K562 (cell line): ENCODE results near the gene CSF1R. TPM values are rescaled to one million over a fixed set of nuclear protein-coding genes. Genes with fewer than 3 reads are reported as not detected.
A peak's percentile ranks its signal among the peaks of the same experiment; 100 is the strongest.

Source experiments
- ARHGAP35 ChIP-seq: fragments of 450-650 bp; IDR thresholded peaks from 2 replicates; pipeline ENCODE4 v1.6.1; 2018; ENCODE audit not compliant: partially characterized antibody
- ATF1 ChIP-seq, 2 experiments: fragments of 450-650 bp in 1 of 2; IDR thresholded peaks; 2 replicates each; pipeline ENCODE4 v1.6.1; 2016; ENCODE audit warnings: missing compliant biosample characterization in 1 of 2, missing genetic modification characterization in 1 of 2
- ATF4 ChIP-seq: fragments of 450-650 bp; formaldehyde crosslinking; IDR thresholded peaks from 2 replicates; pipeline ENCODE4 v1.4.0; 2022; ENCODE audit warnings: mild to moderate bottlenecking, moderate library complexity
- CBX3 ChIP-seq, 2 experiments: IDR thresholded peaks; 1 replicate in 1 of 2; 2 replicates in 1 of 2; pipeline ENCODE4 v1.6.1; 2012; ENCODE audit warnings: inconsistent platforms in 2 of 2, low read length in 2 of 2, borderline replicate concordance in 1 of 2, control low read depth in 1 of 2
- CTBP1 ChIP-seq: fragments of 450-650 bp; IDR thresholded peaks from 2 replicates; pipeline ENCODE4 v1.6.1; 2016; ENCODE audit warnings: borderline replicate concordance
- EP400 ChIP-seq: fragments of 450-650 bp; IDR thresholded peaks from 2 replicates; pipeline ENCODE4 v1.6.1; 2017; ENCODE audit warnings: antibody characterized with exemption, mild to moderate bottlenecking, moderate library complexity
- EWSR1 ChIP-seq: fragments of 450-650 bp; IDR thresholded peaks from 2 replicates; pipeline ENCODE4 v1.6.1; 2018; ENCODE audit warnings: borderline replicate concordance, mild to moderate bottlenecking, low read depth, moderate library complexity; ENCODE audit not compliant: partially characterized antibody
- FOXK2 ChIP-seq, 2 experiments: fragments of 450-650 bp; IDR thresholded peaks in 1 of 2; conservative IDR thresholded peaks in 1 of 2; 2 replicates each; pipeline ENCODE4 v1.6.1; 2016; ENCODE audit warnings: low read depth in 2 of 2, mild to moderate bottlenecking in 1 of 2
- HOXB6 ChIP-seq: fragments of 250-450 bp; sonication (Bioruptor Pico); IDR thresholded peaks from 2 replicates; pipeline ENCODE4 v1.5.1; 2022; ENCODE audit warnings: mild to moderate bottlenecking, borderline replicate concordance
- KAT7 ChIP-seq: sonication (generic); formaldehyde crosslinking; IDR thresholded peaks from 2 replicates; pipeline ENCODE4 v1.8.0; 2022; ENCODE audit warnings: missing genetic modification reagents, mild to moderate bottlenecking, borderline replicate concordance
- L3MBTL2 ChIP-seq: fragments of 450-650 bp; IDR thresholded peaks from 2 replicates; pipeline ENCODE4 v1.6.1; 2016; ENCODE audit warnings: mild to moderate bottlenecking, moderate library complexity
- MCM5 ChIP-seq: fragments of 450-650 bp; IDR thresholded peaks from 2 replicates; pipeline ENCODE4 v1.6.1; 2016; ENCODE audit warnings: low read depth
- MYC ChIP-seq, 2 experiments: fragments of 250-450 bp in 1 of 2; sonication (Bioruptor Pico) in 1 of 2; IDR thresholded peaks; 2 replicates each; pipeline versions ENCODE4 v1.5.1 to v1.6.1; 2012 to 2021; ENCODE audit warnings: low read depth in 2 of 2, borderline replicate concordance in 1 of 2, improper control_type of control experiment in 1 of 2, low read length in 1 of 2, mild to moderate bottlenecking in 1 of 2, moderate library complexity in 1 of 2
- POLR2H ChIP-seq: IDR thresholded peaks from 2 replicates; pipeline ENCODE4 v1.6.1; 2016; ENCODE audit warnings: missing genetic modification characterization, low read depth, mild to moderate bottlenecking, control low read depth, missing compliant biosample characterization, moderate library complexity
- SNIP1 ChIP-seq: fragments of 450-650 bp; IDR thresholded peaks from 2 replicates; pipeline ENCODE4 v1.7.1; 2017; ENCODE audit warnings: low read depth, mild to moderate bottlenecking
- TFAM ChIP-seq: fragments of 250-450 bp; sonication (Bioruptor Pico); conservative IDR thresholded peaks from 2 replicates; pipeline ENCODE4 v1.5.0; 2021; ENCODE audit warnings: mild to moderate bottlenecking, moderate library complexity
- U2AF2 ChIP-seq: fragments of 200-400 bp; formaldehyde crosslinking; optimal IDR thresholded peaks from 2 replicates; pipeline ENCODE3; 2017; ENCODE audit warnings: low read depth, mild to moderate bottlenecking, low read length
- ZBTB1 ChIP-seq: sonication (generic); formaldehyde crosslinking; IDR thresholded peaks from 2 replicates; pipeline ENCODE4 v1.8.1; 2023; ENCODE audit warnings: missing genetic modification reagents, low read depth, mild to moderate bottlenecking, borderline replicate concordance
- ZNF175 ChIP-seq: fragments of 200-800 bp; sonication (Bioruptor generic); IDR thresholded peaks from 2 replicates; pipeline ENCODE4 v1.6.1; 2016; ENCODE audit warnings: low read depth, mild to moderate bottlenecking, missing genetic modification characterization, missing compliant biosample characterization
- ZNF444 ChIP-seq: fragments of 250-450 bp; sonication (Bioruptor Pico); IDR thresholded peaks from 2 replicates; pipeline ENCODE4 v1.4.0; 2020; ENCODE audit warnings: mild to moderate bottlenecking, moderate library complexity
- ZNF584 ChIP-seq: fragments of 200-800 bp; sonication (Bioruptor generic); IDR thresholded peaks from 2 replicates; pipeline ENCODE4 v1.6.1; 2016; ENCODE audit warnings: low read depth, mild to moderate bottlenecking, missing genetic modification characterization, missing compliant biosample characterization
- ZSCAN32 ChIP-seq: fragments of 450-650 bp; formaldehyde crosslinking; IDR thresholded peaks from 2 replicates; pipeline ENCODE4 v1.4.0; 2020; ENCODE audit warnings: mild to moderate bottlenecking, moderate library complexity
- polyA plus RNA-seq, 8 experiments: library from polyadenylated mRNA; depleted of rRNA in 4 of 8; stranded (reverse) in 5 of 8; unstranded in 3 of 8; fragments of >200 nt; fragmentation: Nextera tagmentation in 2 of 8; fragmentation: Illumina TruSeq in 1 of 8; extraction: Ambion mirVana in 2 of 8; extraction: Trizol in 1 of 8; gene quantifications; 2 replicates each; pipeline versions ENCODE4 v1.2.1 to v1.2.3, GENCODE V29; 2011 to 2014; ENCODE audit warnings: inconsistent platforms in 1 of 8, missing spikeins in 1 of 8
- total RNA-seq, 7 experiments: library from RNA; depleted of rRNA in 6 of 7; stranded (reverse); fragments of >200 nt in 6 of 7; fragmentation: Illumina TruSeq in 2 of 7; extraction: Trizol in 2 of 7; gene quantifications; 2 replicates each; pipeline versions ENCODE4 v1.2.1 to v1.2.3, GENCODE V29; 2011 to 2021; ENCODE audit warnings: low replicate concordance in 1 of 7
- TF ChIP-seq, protein P1 (sequence below), 2 experiments: fragments of 450-650 bp; conservative IDR thresholded peaks; 2 replicates each; pipeline ENCODE4 v1.6.1; 2017; ENCODE audit warnings: mild to moderate bottlenecking in 2 of 2, moderate library complexity in 2 of 2
- TF ChIP-seq, protein P2 (sequence below): fragments of 450-650 bp; IDR thresholded peaks from 2 replicates; pipeline ENCODE4 v1.6.1; 2016; ENCODE audit warnings: borderline replicate concordance

The CSF1R gene
- total and polyA plus RNA-seq, 9 of the 15 experiments (the other 6 are each of a cell fraction or from before 2014, with no cell fraction given), result 0.03 to 0.64 (median 0.20) TPM; not detected in 6

DNA sequence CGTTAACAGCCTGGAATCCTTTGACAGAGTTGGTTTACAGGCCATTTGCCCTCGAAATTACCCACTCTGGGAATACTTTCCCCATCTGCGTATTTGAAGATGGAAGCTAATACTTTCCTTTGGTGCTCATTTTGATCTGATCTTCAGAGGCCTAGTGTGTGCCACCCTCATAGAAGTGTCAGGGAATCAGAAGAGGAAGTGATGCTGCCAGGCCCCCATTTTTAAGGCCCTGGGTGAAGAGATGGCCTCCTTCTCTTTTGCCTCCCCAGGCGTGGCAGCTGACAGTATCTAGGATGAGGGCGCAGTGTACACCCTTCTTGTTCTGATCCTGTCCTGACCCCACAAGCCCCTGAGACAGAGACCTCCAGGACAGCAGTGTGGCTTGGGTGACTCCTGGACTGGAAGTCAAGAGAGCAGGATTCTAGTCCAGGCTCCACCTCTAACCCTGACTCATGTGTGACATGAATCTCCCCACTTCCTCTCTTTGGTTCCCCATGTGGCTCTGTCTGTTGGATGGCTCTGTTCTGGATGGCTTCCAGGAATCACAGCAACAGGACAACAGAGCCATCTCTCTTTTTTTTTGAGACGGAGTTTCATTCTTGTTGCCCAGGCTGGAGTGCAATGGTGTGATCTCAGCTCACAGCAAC lies 27.8 kb downstream of the CSF1R start (continued):
- TF ChIP-seq FOXK2 (conservative IDR thresholded peaks at IDR 0.05 in 1 of 2, IDR thresholded peaks at IDR 0.05 in 1 of 2; ENCODE audit: low read depth in 2 of 2) (peak; percentile 33 to 39; a peak in 1 of 4 replicates), ARHGAP35 (no peak), POLR2H (tag) (no peak), ZNF444 (CRISPR knock-in tag) (no peak), ZBTB1 (CRISPR knock-in tag) (no peak), ZNF175 (CRISPR knock-in tag) (0 out of 2 replicates have a peak, but pooled peaks have one; percentile 52), KAT7 (CRISPR knock-in tag) (no peak), ZSCAN32 (CRISPR knock-in tag) (no peak), ATF1 (CRISPR knock-in tag; IDR thresholded peaks at IDR 0.05) (no peak), ATF1 (tag; IDR thresholded peaks at IDR 0.05) (no peak), CTBP1 (peak; percentile 51), U2AF2 (no peak), ZNF584 (CRISPR knock-in tag) (no peak), TFAM (CRISPR knock-in tag) (no peak), MYC (IDR thresholded peaks at IDR 0.05; ENCODE audit: low read depth, low read length) (peak; percentile 67), MYC (CRISPR knock-in tag; IDR thresholded peaks at IDR 0.05; ENCODE audit: borderline replicate concordance, low read depth) (no peak), SNIP1 (no peak), L3MBTL2 (peak; percentile 58), EP400 (no peak), EWSR1 (no peak), MCM5 (no peak), ATF4 (no peak), HOXB6 (CRISPR knock-in tag) (no peak), CBX3 (IDR thresholded peaks at IDR 0.05; ENCODE audit: borderline replicate concordance in 1 of 2, low read length in 2 of 2) (no peak)
- TF ChIP-seq, protein P1, sequence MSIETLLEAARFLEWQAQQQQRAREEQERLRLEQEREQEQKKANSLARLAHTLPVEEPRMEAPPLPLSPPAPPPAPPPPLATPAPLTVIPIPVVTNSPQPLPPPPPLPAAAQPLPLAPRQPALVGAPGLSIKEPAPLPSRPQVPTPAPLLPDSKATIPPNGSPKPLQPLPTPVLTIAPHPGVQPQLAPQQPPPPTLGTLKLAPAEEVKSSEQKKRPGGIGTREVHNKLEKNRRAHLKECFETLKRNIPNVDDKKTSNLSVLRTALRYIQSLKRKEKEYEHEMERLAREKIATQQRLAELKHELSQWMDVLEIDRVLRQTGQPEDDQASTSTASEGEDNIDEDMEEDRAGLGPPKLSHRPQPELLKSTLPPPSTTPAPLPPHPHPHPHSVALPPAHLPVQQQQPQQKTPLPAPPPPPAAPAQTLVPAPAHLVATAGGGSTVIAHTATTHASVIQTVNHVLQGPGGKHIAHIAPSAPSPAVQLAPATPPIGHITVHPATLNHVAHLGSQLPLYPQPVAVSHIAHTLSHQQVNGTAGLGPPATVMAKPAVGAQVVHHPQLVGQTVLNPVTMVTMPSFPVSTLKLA (conservative IDR thresholded peaks at IDR 0.05), result peak in 1 of 2 experiments; percentile 44; a peak in 2 of 4 replicates
- TF ChIP-seq, protein P2, sequence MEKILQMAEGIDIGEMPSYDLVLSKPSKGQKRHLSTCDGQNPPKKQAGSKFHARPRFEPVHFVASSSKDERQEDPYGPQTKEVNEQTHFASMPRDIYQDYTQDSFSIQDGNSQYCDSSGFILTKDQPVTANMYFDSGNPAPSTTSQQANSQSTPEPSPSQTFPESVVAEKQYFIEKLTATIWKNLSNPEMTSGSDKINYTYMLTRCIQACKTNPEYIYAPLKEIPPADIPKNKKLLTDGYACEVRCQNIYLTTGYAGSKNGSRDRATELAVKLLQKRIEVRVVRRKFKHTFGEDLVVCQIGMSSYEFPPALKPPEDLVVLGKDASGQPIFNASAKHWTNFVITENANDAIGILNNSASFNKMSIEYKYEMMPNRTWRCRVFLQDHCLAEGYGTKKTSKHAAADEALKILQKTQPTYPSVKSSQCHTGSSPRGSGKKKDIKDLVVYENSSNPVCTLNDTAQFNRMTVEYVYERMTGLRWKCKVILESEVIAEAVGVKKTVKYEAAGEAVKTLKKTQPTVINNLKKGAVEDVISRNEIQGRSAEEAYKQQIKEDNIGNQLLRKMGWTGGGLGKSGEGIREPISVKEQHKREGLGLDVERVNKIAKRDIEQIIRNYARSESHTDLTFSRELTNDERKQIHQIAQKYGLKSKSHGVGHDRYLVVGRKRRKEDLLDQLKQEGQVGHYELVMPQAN, result no peak
